HepG2 (cell line): ENCODE measurements around the gene COLEC12.

Experiments
- CHD4 ChIP-seq: fragments of 200-600 bp; sonication (generic); IDR thresholded peaks from 2 replicates; pipeline ENCODE4 v1.7.0; 2017; ENCODE audit warnings: mild to moderate bottlenecking, low read length, borderline replicate concordance
- CTCF ChIP-seq: sonication (generic); formaldehyde crosslinking; IDR thresholded peaks from 2 replicates; pipeline ENCODE4 v1.5.0; 2020; ENCODE audit warnings: mild to moderate bottlenecking, missing genetic modification reagents, moderate library complexity
- GABPB1 ChIP-seq: IDR thresholded peaks from 2 replicates; pipeline ENCODE4 v1.6.1; 2016; ENCODE audit warnings: mild to moderate bottlenecking, missing genetic modification reagents, moderate library complexity, missing compliant biosample characterization
- POLR2A ChIP-seq, 2 experiments: IDR thresholded peaks; 2 replicates each; pipeline ENCODE4 v1.6.1; 2011; ENCODE audit warnings: low read depth in 2 of 2, low read length in 2 of 2, mild to moderate bottlenecking in 1 of 2, moderate library complexity in 1 of 2; ENCODE audit not compliant: insufficient read depth in 1 of 2
- ZNF253 ChIP-seq: sonication (generic); formaldehyde crosslinking; IDR thresholded peaks from 2 replicates; pipeline ENCODE4 v1.8.0; 2022; ENCODE audit warnings: mild to moderate bottlenecking, missing genetic modification reagents, borderline replicate concordance
- ZNF256 ChIP-seq: sonication (generic); formaldehyde crosslinking; conservative IDR thresholded peaks from 2 replicates; pipeline ENCODE4 v1.4.0; 2020; ENCODE audit warnings: missing genetic modification reagents
- ZNF777 ChIP-seq: sonication (generic); formaldehyde crosslinking; IDR thresholded peaks from 2 replicates; pipeline ENCODE4 v1.4.0; 2020; ENCODE audit warnings: missing genetic modification reagents

- TF ChIP-seq ZNF777 (no peak), POLR2A (IDR thresholded peaks at IDR 0.05; ENCODE audit: insufficient read depth in 1 of 2, low read depth in 2 of 2, low read length in 2 of 2) (no peak), ZNF253 (CRISPR knock-in tag) (no peak), ZNF256 (CRISPR knock-in tag) (no peak), CTCF (CRISPR knock-in tag) (no peak), GABPB1 (no peak), CHD4 (no peak)
These were observed 129.5 kb downstream of the COLEC12 start for GRCh38 chr18:370751-371608.
